CD4-positive, alpha-beta T cell (primary cell): ENCODE data around the gene DCDC2C. TPM values are rescaled to one million over a fixed set of nuclear protein-coding genes. Genes with fewer than 3 reads are reported as not detected.

ENCODE experiments used
- ATAC-seq: fragments of 200-7000 bp; cut with Tn5 transposase; one replicate; pipeline ENCODE4 v1.10.0; 2022; ENCODE audit warnings: mild to moderate bottlenecking; ENCODE audit not compliant: poor library complexity
- CTCF ChIA-PET: fragments of 350-600 bp; sonication (Branson Sonifier 250); formaldehyde crosslinking; loops from one replicate; lab custom pipeline; 2021; ENCODE audit warnings: antibody characterized with exemption, inconsistent platforms; lab: Charles Lee
- POLR2A ChIA-PET: fragments of 350-600 bp; sonication (Branson Sonifier 250); formaldehyde crosslinking; loops from one replicate; lab custom pipeline; 2021; ENCODE audit warnings: antibody characterized with exemption, inconsistent platforms; lab: Charles Lee
- DNase-seq, 14 experiments: peaks; one replicate each; pipeline ENCODE4 v3.0.0-alpha.2; 2013 to 2020; ENCODE audit warnings: mixed read lengths in 2 of 14
- H3K27ac ChIP-seq, 2 donors: one replicate each; pipeline versions ENCODE4 v1.5.1 to v1.7.0; 2013; ENCODE audit warnings: low read length in 2 of 2, low read depth in 1 of 2, mild to moderate bottlenecking in 1 of 2
- H3K27me3 ChIP-seq, 2 experiments: 1 replicate in 1 of 2; 2 replicates in 1 of 2; pipeline versions ENCODE4 v1.6.1 to v1.7.0; 2013; ENCODE audit warnings: low read length in 2 of 2, control low read depth in 1 of 2, mild to moderate bottlenecking in 1 of 2, moderate library complexity in 1 of 2; ENCODE audit not compliant: insufficient read depth in 2 of 2, control insufficient read depth in 1 of 2
- H3K36me3 ChIP-seq: one replicate; pipeline ENCODE4 v1.6.1; 2013; ENCODE audit warnings: low read length, control low read depth; ENCODE audit not compliant: insufficient read depth
- H3K4me1 ChIP-seq: one replicate; pipeline ENCODE4 v1.6.1; 2013; ENCODE audit warnings: low read length, control low read depth; ENCODE audit not compliant: insufficient read depth
- H3K4me3 ChIP-seq: one replicate; pipeline ENCODE4 v1.5.1; 2013; ENCODE audit warnings: mild to moderate bottlenecking, low read length, moderate library complexity
- H3K9me3 ChIP-seq, 2 experiments: 1 replicate in 1 of 2; 2 replicates in 1 of 2; pipeline versions ENCODE4 v1.6.1 to v1.7.0; 2013; ENCODE audit warnings: low read length in 2 of 2, mild to moderate bottlenecking in 2 of 2, control low read depth in 1 of 2, moderate library complexity in 1 of 2; ENCODE audit not compliant: control insufficient read depth in 1 of 2, insufficient read depth in 1 of 2
- H3K27ac Mint-ChIP-seq: one replicate; pipeline ENCODE4 v1.8.0; 2020; ENCODE audit warnings: mixed read lengths
- H3K27me3 Mint-ChIP-seq: one replicate; pipeline ENCODE4 v1.8.0; 2021; ENCODE audit warnings: mixed read lengths
- H3K36me3 Mint-ChIP-seq: one replicate; pipeline ENCODE4 v1.8.0; 2021; ENCODE audit warnings: low read depth, mixed read lengths
- H3K4me1 Mint-ChIP-seq: one replicate; pipeline ENCODE4 v1.8.0; 2021; ENCODE audit warnings: low read depth, mixed read lengths
- H3K4me3 Mint-ChIP-seq: one replicate; pipeline ENCODE4 v1.8.0; 2020; ENCODE audit warnings: mild to moderate bottlenecking, mixed read lengths
- H3K9me3 Mint-ChIP-seq: one replicate; pipeline ENCODE4 v1.8.0; 2020; ENCODE audit warnings: mixed read lengths
- CTCF ChIP-seq: fragments of 200-600 bp; IDR thresholded peaks from one replicate; pipeline ENCODE4 v1.8.0; 2022; ENCODE audit warnings: antibody characterized with exemption, mild to moderate bottlenecking
- intact Hi-C, 2 experiments: fragments of 100-400 bp; cut with DNase I in 1 of 2; cut with micrococcal nuclease in 1 of 2; formaldehyde crosslinking; loops; one replicate each; pipeline versions ENCODE4 v1.15.1 to v1.9.0; 2023 to 2025; cut with DNase I, micrococcal nuclease
- total RNA-seq, 174 experiments: library from RNA in 2 of 174; stranded (reverse) in 2 of 174; gene quantifications; one replicate each; pipeline ENCODE4 v1.2.3 and lab custom pipeline; 2021 to 2026

Gene DCDC2C
- total RNA-seq, 2 experiments from 2014 or later = not detected

DNA sequence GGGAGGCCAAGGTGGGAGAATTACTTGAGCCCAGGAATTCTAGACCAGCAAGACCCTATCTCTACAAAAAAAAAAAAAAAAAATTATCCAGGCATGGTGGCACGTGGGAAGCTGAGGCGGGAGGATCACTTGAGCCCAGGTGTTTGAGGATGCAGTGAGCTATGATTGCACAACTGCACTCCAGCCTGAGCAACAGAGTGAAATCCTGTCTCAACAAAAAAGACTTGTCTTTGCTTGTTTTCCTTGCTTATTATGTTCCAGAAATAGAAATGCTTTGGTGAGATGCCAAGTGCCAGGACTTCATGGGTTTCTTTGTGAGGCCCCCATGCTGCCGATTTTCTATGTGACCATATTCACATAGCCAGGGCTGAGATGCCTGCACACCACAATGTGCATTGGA lies 9.0 kb downstream of the DCDC2C start:
- peaks cover 14% of the 10 kb centered on the region for H3K27me3 Mint-ChIP-seq
- intact Hi-C loops = no loop called here
- H3K36me3 Mint-ChIP-seq = no peaks in the 10 kb centered on the region
- H3K4me3 Mint-ChIP-seq = no peak overlapping the region
- no peak for TF ChIP-seq CTCF
- Histone ChIP-seq H3K36me3 (no peaks in the 10 kb centered on the region), H3K4me1 (no peaks in the 10 kb centered on the region), H3K27ac (no peak overlapping the region), H3K27me3 (peaks cover 2 to 3% of the 10 kb centered on the region in 2 experiments), H3K9me3 (peaks cover 0 to 5% of the 10 kb centered on the region in 2 experiments), H3K4me3 (no peak overlapping the region)
- no peak overlapping the region for H3K27ac Mint-ChIP-seq
- ChIA-PET CTCF (no interaction called here), POLR2A (no interaction called here)
- no peaks in the 10 kb centered on the region for H3K4me1 Mint-ChIP-seq
- ATAC-seq (no peak), DNase-seq (no peak)
- H3K9me3 Mint-ChIP-seq = no peaks in the 10 kb centered on the region

- CTCF ChIA-PET = no interaction called here
- Mint-ChIP-seq H3K27me3 (peaks cover 9% of the 10 kb centered on the region), H3K27ac (no peak overlapping the region), H3K36me3 (no peaks in the 10 kb centered on the region), H3K9me3 (no peaks in the 10 kb centered on the region), H3K4me1 (no peaks in the 10 kb centered on the region), H3K4me3 (no peak overlapping the region)
- POLR2A ChIA-PET = no interaction called here
- H3K36me3 ChIP-seq = no peaks in the 10 kb centered on the region
- ATAC-seq (no peak), DNase-seq (no peak)
- peaks cover 2 to 3% of the 10 kb centered on the region in 2 experiments for H3K27me3 ChIP-seq
- intact Hi-C loops = no loop called here
- no peak for TF ChIP-seq CTCF
- no peak overlapping the region for H3K27ac ChIP-seq
- H3K4me1 ChIP-seq = no peaks in the 10 kb centered on the region
- H3K9me3 ChIP-seq = peaks cover 0 to 5% of the 10 kb centered on the region in 2 experiments
- no peak overlapping the region for H3K4me3 ChIP-seq
These were observed 9.6 kb downstream of the DCDC2C start for GRCh38 chr2:3712831-3713503.

GRCh38 chr2:3718679-3719078 lies 15.3 kb downstream of the DCDC2C start:
- Mint-ChIP-seq H3K4me1 (no peaks in the 10 kb centered on the region), H3K27ac (no peak overlapping the region), H3K4me3 (no peak overlapping the region), H3K9me3 (peaks cover 10% of the 10 kb centered on the region), H3K27me3 (peaks cover 8% of the 10 kb centered on the region), H3K36me3 (no peaks in the 10 kb centered on the region)
- Histone ChIP-seq H3K27me3 (peaks cover 0 to 4% of the 10 kb centered on the region in 2 experiments), H3K4me3 (no peak overlapping the region), H3K9me3 (peaks cover 4 to 13% of the 10 kb centered on the region in 2 experiments), H3K4me1 (no peaks in the 10 kb centered on the region), H3K27ac (no peak overlapping the region), H3K36me3 (no peaks in the 10 kb centered on the region)
- POLR2A ChIA-PET = no interaction called here
- no peak for TF ChIP-seq CTCF
- intact Hi-C loops = no loop called here
- DNase-seq (no peak), ATAC-seq (no peak)
- CTCF ChIA-PET = no interaction called here
